ENCODE results near the gene ARHGEF1.

The ARHGEF1 gene

DNA sequence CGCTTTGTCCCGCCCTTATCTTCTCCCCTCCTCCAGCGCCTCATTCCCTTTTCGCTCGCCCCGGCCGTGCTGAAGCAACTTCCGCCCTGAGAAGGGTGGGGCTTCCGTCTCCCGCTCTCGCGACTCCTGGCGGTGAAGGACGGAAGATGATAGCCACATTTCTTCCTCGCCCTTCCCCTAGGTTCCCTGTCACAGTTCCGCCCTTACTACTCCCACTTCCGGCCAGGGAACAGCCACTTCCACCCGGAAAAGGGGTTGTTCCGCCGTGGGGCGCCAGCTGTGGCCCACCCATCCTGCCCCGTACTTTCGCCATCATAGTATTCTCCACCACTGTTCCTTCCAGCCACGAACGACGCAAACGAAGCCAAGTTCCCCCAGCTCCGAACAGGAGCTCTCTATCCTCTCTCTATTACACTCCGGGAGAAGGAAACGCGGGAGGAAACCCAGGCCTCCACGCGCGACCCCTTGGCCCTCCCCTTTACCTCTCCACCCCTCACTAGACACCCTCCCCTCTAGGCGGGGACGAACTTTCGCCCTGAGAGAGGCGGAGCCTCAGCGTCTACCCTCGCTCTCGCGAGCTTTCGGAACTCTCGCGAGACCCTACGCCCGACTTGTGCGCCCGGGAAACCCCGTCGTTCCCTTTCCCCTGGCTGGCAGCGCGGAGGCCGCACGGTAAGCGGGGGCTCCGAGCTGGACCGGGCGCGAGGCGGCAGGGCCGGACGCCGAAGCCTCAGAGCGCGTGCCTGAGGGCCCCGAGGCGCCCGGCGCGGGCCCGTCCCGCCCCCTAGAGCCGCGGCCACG is 23.2 kb upstream of the ARHGEF1 start, which contains the start of gene RPS19:
Gene RPS19, plus strand, starts transcription at position 638 of the 801 bp plus-strand sequence. CDS start 520 bp downstream, outside the sequence.
- CTCF ChIA-PET: interaction anchor here (0.6 to 4.3 kb wide), 21 partner anchors 8 to 1402 kb away, joined by 3 to 34 read pairs (median 5); no protein-coding TSS in a partner anchor
- Histone ChIP-seq H3K36me3 (ENCODE audit: control insufficient read depth in 2 of 2, insufficient read depth in 1 of 2, low read length in 2 of 2) (peaks cover 41 to 45% of the 10 kb centered on the region in 2 experiments), H3K9me3 (ENCODE audit: control insufficient read depth, insufficient read depth, low read depth, low read length) (no peaks in the 10 kb centered on the region), H3K4me1 (ENCODE audit: control insufficient read depth, insufficient read depth, low read length) (peaks cover 27% of the 10 kb centered on the region), H3K4me3 (ENCODE audit: low read depth, low read length) (peak within 1 kb of the TSS; percentile 89), H3K27ac (ENCODE audit: extremely low read depth, low read depth, low read length) (peak within 1 kb of the TSS; percentile 100)
- POLR2A ChIA-PET: interaction anchor here (0.5 to 3.9 kb wide), 35 partner anchors 10 to 1603 kb away, joined by 3 to 118 read pairs (median 5); partner anchors contain the start of genes ARHGEF1, B9D2, DEDD2 and DMAC2
- TF ChIP-seq ZNF560 (tag by site-specific recombination; IDR thresholded peaks at IDR 0.05; ENCODE audit: borderline replicate concordance): no peak
- no peak for TF ChIP-seq TCF7L2 (IDR thresholded peaks at IDR 0.05; ENCODE audit: borderline replicate concordance, low read depth, low read length)
- TF ChIP-seq ZNF280D (tag by site-specific recombination; IDR thresholded peaks at IDR 0.05): no peak
- TF ChIP-seq ZBTB8A (tag by site-specific recombination; IDR thresholded peaks at IDR 0.05): peak; percentile 100
- TF ChIP-seq ZNF501 (tag by site-specific recombination; IDR thresholded peaks at IDR 0.05): peak; percentile 98
- peak; percentile 99 for TF ChIP-seq BCL11B (tag by site-specific recombination; IDR thresholded peaks at IDR 0.05; ENCODE audit: low read depth)
- TF ChIP-seq, protein P1, sequence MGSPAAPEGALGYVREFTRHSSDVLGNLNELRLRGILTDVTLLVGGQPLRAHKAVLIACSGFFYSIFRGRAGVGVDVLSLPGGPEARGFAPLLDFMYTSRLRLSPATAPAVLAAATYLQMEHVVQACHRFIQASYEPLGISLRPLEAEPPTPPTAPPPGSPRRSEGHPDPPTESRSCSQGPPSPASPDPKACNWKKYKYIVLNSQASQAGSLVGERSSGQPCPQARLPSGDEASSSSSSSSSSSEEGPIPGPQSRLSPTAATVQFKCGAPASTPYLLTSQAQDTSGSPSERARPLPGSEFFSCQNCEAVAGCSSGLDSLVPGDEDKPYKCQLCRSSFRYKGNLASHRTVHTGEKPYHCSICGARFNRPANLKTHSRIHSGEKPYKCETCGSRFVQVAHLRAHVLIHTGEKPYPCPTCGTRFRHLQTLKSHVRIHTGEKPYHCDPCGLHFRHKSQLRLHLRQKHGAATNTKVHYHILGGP (tag by site-specific recombination; IDR thresholded peaks at IDR 0.05): no peak
- peak; percentile 99 for TF ChIP-seq ZNF580 (tag by site-specific recombination; IDR thresholded peaks at IDR 0.05)
- TF ChIP-seq ZNF473 (tag by site-specific recombination; IDR thresholded peaks at IDR 0.05): no peak
- TF ChIP-seq EGR2 (tag by site-specific recombination; IDR thresholded peaks at IDR 0.05; ENCODE audit: low read depth): peak; percentile 49
- no peak for TF ChIP-seq ZNF266 (tag by site-specific recombination; IDR thresholded peaks at IDR 0.05; ENCODE audit: low read depth)
- no peak for TF ChIP-seq ZFP41 (tag by site-specific recombination; IDR thresholded peaks at IDR 0.05; ENCODE audit: borderline replicate concordance)
- no peak for TF ChIP-seq ZNF426 (tag by site-specific recombination; IDR thresholded peaks at IDR 0.05)
- no peak for TF ChIP-seq ZBTB49 (tag by site-specific recombination; IDR thresholded peaks at IDR 0.05; ENCODE audit: low read depth)
- TF ChIP-seq, protein P2, sequence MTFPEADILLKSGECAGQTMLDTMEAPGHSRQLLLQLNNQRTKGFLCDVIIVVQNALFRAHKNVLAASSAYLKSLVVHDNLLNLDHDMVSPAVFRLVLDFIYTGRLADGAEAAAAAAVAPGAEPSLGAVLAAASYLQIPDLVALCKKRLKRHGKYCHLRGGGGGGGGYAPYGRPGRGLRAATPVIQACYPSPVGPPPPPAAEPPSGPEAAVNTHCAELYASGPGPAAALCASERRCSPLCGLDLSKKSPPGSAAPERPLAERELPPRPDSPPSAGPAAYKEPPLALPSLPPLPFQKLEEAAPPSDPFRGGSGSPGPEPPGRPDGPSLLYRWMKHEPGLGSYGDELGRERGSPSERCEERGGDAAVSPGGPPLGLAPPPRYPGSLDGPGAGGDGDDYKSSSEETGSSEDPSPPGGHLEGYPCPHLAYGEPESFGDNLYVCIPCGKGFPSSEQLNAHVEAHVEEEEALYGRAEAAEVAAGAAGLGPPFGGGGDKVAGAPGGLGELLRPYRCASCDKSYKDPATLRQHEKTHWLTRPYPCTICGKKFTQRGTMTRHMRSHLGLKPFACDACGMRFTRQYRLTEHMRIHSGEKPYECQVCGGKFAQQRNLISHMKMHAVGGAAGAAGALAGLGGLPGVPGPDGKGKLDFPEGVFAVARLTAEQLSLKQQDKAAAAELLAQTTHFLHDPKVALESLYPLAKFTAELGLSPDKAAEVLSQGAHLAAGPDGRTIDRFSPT (tag by site-specific recombination; IDR thresholded peaks at IDR 0.05): no peak
- TF ChIP-seq ZBTB6 (tag by site-specific recombination; IDR thresholded peaks at IDR 0.05): peak; percentile 85
- TF ChIP-seq MEIS1 (CRISPR knock-in tag; IDR thresholded peaks at IDR 0.05; ENCODE audit: borderline replicate concordance): no peak
- peak; percentile 81 for TF ChIP-seq ZNF600 (tag by site-specific recombination; IDR thresholded peaks at IDR 0.05)
- no peak for TF ChIP-seq ZNF654 (tag by site-specific recombination; IDR thresholded peaks at IDR 0.05; ENCODE audit: low read depth)
- peak; percentile 97 for TF ChIP-seq ZNF335 (tag by site-specific recombination; conservative IDR thresholded peaks at IDR 0.05)
- TF ChIP-seq ZNF701 (tag by site-specific recombination; IDR thresholded peaks at IDR 0.05): no peak
- peak; percentile 95 for TF ChIP-seq SP7 (tag by site-specific recombination; IDR thresholded peaks at IDR 0.05)
- TF ChIP-seq KLF8 (tag by site-specific recombination; IDR thresholded peaks at IDR 0.05): peak; percentile 100
- no peak for TF ChIP-seq ZNF529 (tag by site-specific recombination; IDR thresholded peaks at IDR 0.05; ENCODE audit: insufficient replicate concordance)
- TF ChIP-seq ZNF792 (tag by site-specific recombination; IDR thresholded peaks at IDR 0.05): peak; percentile 42; the same call in 1 of the 2 replicates
